A172 (cell line): ENCODE data around the gene CCDC187. TPM values are rescaled to one million over a fixed set of nuclear protein-coding genes. Genes with fewer than 3 reads are reported as not detected.

Experiments
- DNase-seq: peaks from one replicate; pipeline ENCODE4 v3.0.0-alpha.2; 2015; ENCODE audit warnings: low spot score
- total RNA-seq: library from RNA; depleted of rRNA; stranded (reverse); fragments of >200 nt; shearing (Covaris generic); gene quantifications from 2 replicates; pipeline ENCODE4 v1.2.3, GENCODE V29; 2014

CCDC187 gene
- total RNA-seq, 1 experiment from 2014 or later = 0.07 TPM

DNA sequence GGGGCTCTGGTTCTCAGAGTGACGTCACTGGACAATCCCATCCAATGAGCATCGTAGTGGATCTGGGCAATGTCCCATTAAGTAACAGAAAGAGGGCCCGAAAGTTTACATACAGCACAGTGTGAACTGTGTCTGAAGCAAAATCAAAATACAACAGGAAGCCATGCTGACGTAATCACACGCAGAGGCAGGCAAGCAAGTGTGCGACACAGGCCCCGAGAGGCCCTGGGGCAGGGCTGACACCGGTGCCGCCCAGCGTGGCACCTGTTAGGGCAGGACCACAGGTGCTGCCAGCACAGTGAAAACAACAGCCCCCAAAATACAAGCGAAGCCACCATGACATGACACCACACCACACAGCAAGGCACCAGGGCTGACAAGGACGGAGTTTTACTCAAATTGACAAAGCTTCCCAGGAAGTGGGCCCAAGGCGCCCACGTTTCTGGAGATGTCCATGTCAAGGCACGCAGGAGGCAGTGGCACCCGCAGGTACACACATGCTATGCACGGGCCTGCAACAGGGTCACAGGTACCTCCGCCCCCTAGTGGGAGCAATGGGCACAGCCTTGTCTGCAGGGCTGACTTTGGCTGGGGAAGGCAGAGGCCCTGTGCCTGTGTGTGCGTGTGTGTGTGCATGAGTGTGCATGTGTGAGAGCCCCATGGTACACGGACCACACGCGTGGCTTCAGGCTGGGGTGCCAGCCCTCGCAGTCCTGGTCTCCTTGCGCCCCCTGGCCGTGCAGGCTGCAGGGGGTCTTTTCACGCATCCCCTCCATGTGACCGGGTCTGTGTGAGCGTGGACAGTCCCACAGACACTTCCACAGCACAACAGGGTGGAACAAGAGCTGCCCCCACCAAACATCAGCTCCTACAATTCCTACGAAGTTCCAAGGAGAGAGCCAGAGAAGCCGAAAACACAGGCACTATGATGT is 77.9 kb downstream of the CCDC187 start:
- DNase-seq = peak; percentile 44

DNA sequence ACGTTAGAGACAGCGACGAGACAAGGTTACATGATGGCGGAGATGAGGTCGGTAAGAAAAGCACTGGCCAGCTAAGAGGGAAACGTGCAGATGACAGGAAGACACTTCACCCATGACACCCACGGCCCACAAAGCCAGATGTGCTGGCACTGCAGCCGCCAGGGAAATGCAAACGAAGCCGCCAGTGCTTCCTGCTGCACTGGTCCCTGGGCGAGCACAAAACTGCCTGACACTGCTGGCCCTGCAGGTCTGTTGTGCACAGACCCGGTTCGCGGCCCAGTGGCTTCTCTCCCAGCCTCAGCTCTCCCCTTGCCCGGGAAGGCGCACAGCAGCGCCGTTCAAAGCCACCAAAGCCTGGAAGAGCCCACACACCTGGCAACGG is 78.5 kb downstream of the CCDC187 start:
- no peak for DNase-seq

DNA sequence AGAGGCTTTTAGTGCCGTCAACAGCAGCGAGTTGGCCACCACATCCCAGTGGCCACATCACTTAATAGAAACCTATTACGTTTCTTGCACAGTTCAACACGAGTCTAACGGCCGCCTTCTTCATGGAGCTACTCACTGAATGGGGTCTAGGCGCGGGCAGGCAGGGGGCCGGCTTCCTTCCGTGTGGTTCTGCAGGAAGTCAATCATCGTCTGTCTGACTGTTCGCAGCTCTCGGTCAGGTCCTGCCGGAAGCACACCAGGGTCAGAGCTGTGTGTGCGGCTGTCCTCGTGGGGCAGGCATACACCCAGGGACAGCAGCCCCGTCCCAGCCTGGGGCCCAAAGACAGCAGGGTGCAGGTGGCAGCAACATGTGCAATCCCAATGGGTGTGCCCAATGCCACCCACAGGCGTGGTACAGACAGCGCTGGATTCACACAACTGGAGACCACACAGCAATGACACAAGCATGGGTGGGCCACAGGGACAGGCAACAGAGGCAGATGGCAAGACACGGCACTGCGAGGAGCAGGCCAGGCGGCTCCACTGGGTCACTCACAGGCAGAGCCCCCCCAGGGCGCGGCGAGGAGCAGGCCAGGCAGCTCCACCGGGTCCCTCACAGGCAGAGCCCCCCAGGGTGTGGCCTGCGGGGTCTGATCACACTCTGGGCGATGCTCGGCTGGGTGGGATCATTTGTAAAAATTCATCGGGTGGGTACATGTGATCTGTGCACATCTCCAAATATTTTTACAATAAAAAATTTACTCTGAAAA is 79.8 kb downstream of the CCDC187 start:
- DNase-seq = no peak

DNA sequence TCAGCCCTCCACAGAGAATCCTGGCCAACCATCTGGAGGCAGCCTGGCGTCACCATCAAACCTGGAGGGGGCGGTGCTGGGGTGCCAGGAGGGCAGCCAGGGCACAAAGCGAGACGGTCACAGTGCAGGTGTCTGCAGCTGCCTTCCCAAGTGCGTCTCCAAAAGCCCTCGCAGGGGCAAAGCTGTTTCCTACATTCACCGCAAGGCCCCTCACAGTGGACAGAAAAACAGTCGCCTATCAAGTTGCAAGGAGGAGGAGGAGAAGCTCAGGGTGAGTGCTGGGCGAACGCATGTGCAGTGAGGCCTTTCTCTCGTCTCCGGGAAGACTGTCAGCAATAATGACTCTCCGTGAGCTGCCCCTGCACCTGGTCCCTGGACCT is 81.0 kb downstream of the CCDC187 start:
- DNase-seq = no peak

DNA sequence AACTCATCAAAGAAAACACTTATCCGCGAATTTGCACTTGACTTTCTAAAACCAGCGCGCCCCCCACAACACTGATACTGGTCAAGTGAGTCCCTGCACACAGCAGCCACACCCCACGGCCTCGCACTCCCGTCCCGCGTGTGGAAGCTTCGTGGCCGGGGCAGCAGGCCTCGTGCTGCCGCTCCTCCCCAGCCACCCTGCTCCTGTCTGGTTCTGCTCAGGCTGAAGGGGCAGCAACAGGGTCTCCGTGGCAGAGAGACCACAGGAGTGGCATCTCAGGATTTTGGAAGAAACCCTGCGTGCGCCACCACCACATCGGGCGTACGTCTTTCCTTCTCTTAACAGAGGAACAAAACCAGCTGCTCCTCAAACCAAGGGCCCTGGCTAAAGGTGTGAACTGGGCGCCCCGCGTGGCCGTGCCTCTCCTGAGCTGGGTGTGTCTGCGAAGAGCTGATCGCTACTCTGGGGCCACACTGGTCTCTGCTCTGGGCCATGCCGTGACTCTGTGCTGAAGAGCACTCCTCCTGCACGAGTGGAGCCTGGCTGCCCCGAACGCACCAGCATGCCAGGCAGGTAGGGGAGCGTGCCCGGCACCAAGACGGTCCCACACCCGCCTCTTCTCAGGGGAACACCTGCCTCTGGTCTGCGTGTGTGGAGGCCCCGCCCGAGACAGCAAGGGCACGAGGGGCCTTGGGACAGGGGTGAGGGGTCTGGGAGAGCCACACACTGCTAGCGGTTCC is 81.6 kb downstream of the CCDC187 start:
- no peak for DNase-seq

DNA sequence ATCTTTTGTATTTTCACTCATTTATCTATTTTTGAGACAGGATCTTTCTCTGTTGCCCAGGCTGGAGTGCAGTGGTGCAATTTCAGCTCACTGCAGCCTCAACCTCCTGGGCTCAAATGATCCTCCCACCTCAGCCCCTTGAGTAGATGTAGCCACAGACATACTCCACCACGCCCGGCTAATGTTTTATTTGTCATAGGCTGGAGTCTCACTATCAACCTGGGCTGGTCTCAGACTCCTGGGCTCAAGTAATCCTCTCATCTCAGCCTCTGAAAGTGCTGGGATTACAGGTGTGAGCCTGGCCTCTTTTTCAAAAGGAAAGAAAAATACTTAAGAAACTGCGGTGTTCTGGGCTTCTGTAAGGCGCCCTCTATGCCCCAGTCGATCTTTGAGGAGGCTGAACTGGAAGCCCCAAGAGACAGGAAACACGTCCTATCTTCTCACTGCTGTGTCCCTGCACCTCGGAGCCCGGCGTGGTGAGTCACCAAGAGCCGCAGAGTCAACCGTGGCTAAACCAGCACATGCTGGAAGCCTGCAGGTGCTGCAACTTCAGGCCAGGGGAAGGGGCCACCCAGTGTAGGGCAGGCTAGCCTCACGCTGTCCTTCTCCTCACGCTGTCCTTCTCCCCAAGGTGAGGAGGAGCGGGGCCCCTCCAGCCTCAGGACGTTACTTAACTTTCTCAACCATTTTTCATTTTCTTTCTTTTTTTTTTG is 83.7 kb downstream of the CCDC187 start:
- DNase-seq = peak; percentile 93

DNA sequence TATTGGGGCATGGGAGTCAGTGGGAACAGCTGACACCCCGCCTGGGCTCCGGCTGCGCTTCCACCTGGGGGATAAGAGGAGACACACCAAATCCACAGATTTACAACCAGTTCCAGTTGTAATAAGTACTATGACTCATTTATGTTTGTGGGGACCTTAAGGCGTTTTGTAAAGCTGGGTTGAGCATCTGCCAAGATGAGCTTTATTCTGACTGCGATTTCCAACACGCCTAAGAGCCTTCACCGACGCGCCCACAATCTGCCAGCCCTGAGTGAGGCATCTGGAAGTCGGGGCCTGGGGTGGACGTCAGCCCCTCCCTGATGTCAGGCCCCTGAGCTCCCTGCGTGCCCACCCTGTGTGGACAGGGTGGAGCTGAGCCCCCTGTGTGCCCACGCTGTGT is 84.6 kb downstream of the CCDC187 start:
- DNase-seq = peak; percentile 96

DNA sequence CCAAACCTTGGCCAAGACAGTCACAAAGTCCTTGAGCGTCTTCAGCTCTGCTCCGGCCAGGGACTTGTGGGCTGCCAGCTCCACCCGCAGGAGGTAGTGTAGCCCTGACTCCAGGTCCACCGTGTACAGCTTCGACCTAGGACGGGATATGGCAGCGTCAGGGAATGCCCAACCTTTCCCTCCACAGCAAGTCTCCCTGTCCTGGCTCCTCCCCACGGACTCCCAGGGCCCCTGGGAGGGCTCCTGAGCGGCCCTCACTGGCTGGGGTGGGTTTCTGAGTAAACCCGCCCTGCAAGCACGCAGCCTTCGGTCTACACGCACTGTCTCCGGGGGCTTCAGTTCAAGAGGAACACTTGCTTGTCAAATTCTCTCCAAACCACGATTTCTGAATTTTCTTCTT is 85.2 kb downstream of the CCDC187 start:
- no peak for DNase-seq

DNA sequence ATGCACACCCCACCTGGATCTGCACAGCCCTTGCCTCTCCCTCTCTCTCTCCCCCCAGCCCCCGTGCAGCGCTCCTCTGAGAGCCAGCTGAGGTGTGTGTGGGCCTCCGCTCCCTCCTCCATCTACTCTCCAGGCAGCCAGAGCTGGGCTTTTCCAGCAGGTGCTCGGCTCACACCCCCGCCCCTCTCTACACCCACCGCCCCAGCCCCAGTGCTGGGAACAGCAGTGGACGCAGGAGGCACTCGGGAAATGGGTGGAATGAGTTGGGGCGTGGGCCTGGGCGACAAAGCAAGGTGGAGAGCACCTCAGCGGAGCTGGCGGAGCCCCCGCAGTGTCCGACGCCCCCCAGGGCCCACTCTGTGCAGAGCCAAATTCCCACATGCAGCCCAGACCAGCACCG is 85.6 kb downstream of the CCDC187 start:
- DNase-seq = no peak

DNA sequence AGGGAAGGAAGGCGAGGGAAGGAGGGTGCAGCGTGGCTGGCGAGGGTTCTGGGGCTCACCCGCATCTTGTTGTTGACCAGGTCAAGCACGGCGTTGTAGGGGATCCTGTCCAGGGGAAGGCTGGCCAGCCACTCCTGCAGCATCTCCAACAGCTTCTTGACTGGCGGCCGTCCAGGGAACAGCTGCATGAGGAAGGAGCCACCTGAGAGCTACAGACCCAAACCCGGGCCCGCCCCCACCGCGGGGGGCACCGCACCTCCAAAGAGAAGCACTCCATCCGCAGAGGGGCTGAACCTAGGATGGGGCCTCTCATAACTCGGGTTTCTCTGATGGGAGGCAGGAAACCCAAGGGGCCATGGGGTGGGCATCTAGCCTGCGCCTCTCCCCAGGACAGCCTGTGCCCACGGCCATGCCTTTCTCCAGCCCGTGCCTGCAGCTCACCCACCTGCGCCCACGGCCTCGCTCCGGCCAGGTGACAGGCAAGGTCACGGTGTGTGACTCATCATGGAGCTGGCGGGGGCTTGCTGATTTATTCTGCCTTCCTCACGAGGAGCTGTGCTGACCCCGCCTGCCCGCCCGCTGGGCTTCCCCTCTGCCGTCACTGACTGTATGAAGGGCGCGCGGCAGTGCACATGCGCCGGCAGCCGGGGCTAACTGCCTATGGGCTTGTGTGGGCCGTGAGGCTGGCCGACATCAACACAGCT is 87.2 kb downstream of the CCDC187 start:
- no peak for DNase-seq

DNA sequence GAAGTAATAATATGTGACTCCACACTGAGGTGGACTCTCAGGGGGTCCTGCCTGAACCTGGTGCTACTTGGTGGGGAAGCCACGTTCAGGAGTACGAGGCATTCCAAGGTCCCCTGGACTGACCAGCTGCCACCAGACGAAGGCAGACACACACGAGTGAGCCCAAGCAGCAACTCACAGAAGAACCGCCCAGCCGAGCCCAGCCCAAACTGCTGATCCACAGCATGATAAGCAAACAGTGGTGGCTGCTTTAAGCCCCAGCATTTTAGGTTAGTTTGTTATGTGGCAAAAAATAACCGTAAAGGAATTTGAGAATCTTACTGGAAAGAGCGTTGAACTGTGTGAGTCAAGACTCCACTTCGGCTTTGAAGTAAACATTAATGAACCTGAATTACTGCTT is 90.2 kb downstream of the CCDC187 start:
- no peak for DNase-seq

DNA sequence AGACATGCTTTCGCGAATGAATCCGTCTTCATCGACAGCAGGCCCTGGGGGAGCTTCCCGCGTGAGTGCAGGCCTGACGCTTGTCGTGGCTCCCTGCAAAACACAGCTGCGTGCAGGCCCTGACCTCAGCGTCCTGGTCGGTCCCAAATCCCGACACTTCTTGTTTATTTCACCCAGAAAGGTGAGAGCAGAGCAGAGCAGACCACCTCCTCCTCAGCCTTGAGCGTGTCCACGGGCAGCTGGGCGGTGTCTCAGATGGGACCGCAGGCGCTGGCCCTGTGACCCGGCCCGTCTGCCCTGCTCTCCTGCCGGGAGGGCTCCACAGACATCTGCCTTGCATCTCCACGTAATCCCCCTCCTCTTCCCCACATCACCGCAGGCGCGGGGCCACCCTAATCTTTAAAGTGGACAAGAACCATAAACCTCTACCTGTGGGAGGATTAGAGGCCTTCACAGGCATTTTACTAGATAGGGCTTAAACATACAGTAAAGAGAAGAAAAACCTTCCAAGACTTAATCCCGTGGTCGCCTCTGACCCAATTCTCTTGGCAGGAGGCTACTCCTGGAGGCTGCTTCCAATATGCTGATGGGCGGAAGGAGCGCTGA is 91.4 kb downstream of the CCDC187 start:
- no peak for DNase-seq

DNA sequence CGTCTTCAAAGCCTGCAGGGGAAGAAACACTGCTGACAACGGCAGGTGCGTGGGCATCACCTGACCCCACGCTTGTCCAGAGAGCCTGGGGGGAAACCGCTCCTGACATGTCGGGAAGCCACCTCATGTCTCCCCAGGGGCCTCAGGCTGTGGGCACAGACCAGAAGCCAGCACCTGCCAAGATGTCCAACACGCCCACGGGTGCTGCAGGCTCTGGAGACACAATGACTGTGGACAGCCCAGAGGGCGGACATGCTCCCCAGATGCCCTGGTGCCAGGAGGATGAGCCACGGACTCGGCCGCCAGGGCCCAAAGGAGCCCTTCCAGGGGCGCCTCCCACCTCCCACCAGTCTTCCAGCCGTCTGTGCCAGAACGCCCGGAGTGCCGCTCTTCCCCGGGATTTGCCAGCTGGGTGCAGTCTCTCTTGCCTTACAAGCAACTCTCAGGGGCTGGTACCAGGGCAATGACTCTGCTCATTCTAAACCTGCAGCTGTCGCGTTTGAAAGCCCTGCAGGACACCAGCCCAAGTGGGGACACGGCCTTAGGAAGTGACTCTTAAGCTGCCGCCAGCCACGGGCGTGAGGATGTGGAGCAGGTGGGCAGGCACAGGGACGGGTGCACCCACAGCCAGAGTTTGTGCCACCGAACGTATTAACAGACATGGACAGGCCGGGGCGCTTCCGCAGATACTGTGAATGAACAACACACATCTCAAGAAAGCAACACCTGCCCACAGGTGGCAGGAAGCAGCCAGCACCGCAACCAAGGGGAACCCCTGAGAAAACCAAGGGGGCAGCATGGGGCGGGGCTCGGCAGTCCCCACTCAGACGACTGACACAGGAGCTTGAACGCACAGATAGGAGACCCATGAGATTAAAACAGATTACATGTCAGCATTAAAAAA is 92.2 kb downstream of the CCDC187 start:
- DNase-seq = no peak

DNA sequence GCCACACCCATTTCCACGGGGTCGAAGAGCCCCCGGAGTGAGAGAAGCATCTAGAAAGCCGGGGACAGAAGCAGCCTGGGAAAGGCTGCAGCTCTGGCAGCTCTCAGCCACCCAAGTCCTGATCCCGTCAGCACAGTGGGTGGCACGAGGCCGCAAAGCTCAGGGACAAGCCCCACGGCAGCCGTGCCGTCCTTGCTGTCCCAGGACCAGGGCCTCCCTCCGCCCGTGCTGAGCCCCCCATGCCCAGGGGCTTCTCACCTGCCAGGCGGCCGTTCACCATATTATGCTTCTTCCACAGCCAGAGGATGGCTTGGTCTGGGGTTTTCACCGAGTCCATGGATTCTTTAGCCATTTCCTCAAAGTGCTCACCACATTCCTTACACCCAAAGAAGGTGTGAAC is 92.9 kb downstream of the CCDC187 start:
- no peak for DNase-seq

DNA sequence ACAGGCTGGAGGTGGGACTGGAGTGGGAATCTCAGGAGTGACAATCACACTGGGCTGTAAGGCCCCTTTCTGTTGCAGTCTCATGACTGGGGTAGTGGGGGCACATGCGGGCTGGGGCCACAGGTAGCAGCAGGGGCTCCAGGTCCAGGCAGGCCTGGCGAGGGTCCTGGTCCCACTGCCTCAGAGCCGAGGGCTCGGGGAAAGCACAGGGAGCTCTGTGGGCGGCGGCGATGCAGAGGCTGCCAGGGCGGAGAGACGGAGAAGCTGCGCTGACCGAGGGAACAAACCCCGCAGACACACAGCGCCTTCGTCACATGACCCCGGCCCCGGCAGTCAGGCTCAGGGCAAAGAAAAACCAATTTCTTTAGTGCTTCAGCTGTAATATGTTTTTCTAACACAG is 93.6 kb downstream of the CCDC187 start:
- no peak for DNase-seq

DNA sequence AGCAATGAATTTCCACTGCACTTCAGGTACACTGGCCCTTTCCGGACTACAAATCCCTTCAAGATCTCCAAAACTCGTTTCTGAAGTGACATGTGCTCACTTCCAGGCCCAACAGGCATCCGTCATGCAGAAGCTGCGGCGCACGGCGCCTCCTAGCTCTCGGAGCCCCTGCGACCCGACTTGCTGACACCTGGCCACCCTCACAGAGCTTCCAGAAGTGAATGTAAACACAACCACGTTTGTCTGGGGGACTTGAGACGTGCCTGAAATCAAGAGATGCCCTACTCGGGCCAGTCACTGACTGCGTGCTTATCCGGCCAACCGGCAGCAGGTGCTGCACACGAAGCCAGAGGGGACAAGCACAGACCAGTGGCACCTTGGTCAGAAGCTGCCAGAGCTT is 94.1 kb downstream of the CCDC187 start:
- DNase-seq = no peak

DNA sequence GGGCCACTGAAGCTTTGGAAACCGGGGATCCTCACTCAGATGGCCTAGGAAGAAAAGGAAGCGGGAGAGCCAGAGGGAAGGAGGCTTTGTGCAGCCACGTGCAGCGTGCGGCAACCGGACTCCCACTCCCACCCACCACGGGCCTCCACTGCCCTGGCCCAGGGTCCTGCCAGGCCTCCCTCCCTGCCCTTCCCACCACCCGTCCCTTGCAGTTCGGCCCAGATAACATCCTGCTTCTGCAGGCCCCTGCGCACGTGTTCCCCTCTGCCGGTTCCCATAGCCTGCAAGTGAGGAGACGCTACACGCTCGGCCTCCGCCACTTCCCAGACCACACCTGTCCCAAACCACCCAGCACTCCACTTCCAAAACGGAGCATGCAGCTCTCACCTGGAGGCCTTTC is 94.7 kb downstream of the CCDC187 start:
- no peak for DNase-seq

DNA sequence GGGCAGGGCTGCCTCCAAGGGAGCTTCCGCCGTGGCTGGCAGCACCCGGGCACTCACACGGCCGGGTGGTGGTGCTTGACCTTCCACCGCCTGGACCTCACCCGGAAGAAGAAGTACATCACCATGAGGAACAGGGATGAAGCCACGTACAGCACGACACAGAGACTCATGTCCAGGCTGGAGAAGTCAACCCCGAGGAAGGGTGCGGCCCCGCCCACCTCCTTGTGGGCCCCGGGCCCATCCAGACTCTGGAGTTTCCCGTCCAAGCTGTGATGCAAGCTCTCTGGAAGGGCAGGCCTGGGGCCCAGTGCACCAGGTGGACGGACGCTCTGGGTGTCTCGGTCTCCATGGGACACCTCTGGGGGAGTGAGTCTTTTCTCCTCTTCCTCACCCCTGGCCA is 95.2 kb downstream of the CCDC187 start:
- DNase-seq = no peak

DNA sequence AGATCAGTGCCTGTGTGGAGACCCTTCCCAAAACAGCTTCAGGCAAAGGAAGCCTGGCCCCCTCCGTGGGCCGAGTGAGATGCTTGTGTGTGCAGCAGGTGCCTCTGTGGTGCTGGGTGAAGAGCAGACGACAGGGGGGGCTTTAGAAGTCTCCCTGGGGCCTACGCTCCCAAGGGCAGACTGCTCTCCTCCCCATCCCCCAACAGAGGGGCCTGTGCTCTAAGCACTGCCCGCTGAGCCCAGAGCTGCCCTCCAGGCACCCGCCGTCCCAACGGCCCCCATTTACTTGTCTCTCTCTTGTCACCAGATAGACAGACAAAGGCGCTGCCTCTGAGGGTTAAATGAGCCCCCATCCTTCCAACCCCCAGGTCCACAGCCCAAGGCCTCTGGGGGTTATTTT is 96.3 kb downstream of the CCDC187 start:
- no peak for DNase-seq
